Osteoblast (primary cell): Measurements from ENCODE around the gene NSMCE1. TPM values are rescaled to one million over a fixed set of nuclear protein-coding genes. Genes with fewer than 3 reads are reported as not detected.
A peak's percentile ranks its signal among the peaks of the same experiment; 100 is the strongest.

Source experiments
- DNase-seq: peaks from one replicate; pipeline ENCODE4 v3.0.0; 2011; ENCODE audit warnings: low spot score, mixed read lengths; ENCODE audit not compliant: insufficient read length; ENCODE audit errors: missing footprints
- H2AFZ ChIP-seq: 2 replicates; pipeline ENCODE4 v1.6.0; 2011; ENCODE audit warnings: mild to moderate bottlenecking, low read length
- H3K27ac ChIP-seq: 2 replicates; pipeline ENCODE4 v1.5.1; 2011; ENCODE audit warnings: mild to moderate bottlenecking, low read depth, low read length, moderate library complexity
- H3K27me3 ChIP-seq: 2 replicates; pipeline ENCODE4 v1.6.0; 2012; ENCODE audit warnings: mild to moderate bottlenecking, control low read depth, inconsistent platforms, low read length, moderate library complexity; ENCODE audit not compliant: insufficient read depth
- H3K36me3 ChIP-seq: 2 replicates; pipeline ENCODE4 v1.5.1; 2011; ENCODE audit warnings: mild to moderate bottlenecking, low read length, control low read depth, moderate library complexity; ENCODE audit not compliant: insufficient read depth
- H3K4me1 ChIP-seq: 2 replicates; pipeline ENCODE4 v1.5.1; 2011; ENCODE audit warnings: mild to moderate bottlenecking, low read length, control low read depth, moderate library complexity; ENCODE audit not compliant: insufficient read depth
- H3K4me2 ChIP-seq: 2 replicates; pipeline ENCODE4 v1.6.0; 2011; ENCODE audit warnings: mild to moderate bottlenecking, low read length; ENCODE audit not compliant: insufficient read depth
- H3K4me3 ChIP-seq: fragments of 200-600 bp; sonication (generic); 3 replicates; pipeline ENCODE4 v1.5.1; 2012; ENCODE audit warnings: mild to moderate bottlenecking, low read length, inconsistent platforms; ENCODE audit not compliant: insufficient read depth
- H3K79me2 ChIP-seq: 2 replicates; pipeline ENCODE4 v1.6.0; 2012; ENCODE audit warnings: mild to moderate bottlenecking, low read length, control low read depth, inconsistent platforms; ENCODE audit not compliant: insufficient read depth
- H3K9me3 ChIP-seq: 2 replicates; pipeline ENCODE4 v1.5.1; 2011; ENCODE audit warnings: low read depth, low read length, control low read depth
- H4K20me1 ChIP-seq: 2 replicates; pipeline ENCODE4 v1.6.0; 2012; ENCODE audit warnings: mild to moderate bottlenecking, low read length, control low read depth; ENCODE audit not compliant: insufficient read depth
- CTCF ChIP-seq: IDR thresholded peaks from 2 replicates; pipeline ENCODE4 v1.5.1; 2011; ENCODE audit warnings: mild to moderate bottlenecking, low read depth, low read length, moderate library complexity; ENCODE audit errors: extremely low read depth
- total RNA-seq: library from RNA; depleted of rRNA; stranded (reverse); fragments of >200 nt; gene quantifications from 2 replicates; pipeline ENCODE4 v1.2.3, GENCODE V29; 2012

NSMCE1 gene
- total RNA-seq, 1 donor, result 57.9 TPM

- H3K9me3 ChIP-seq, result no peaks in the 10 kb centered on the region
- H3K27ac ChIP-seq, result no peak overlapping the region
- H3K4me3 ChIP-seq, result no peak overlapping the region
- H3K79me2 ChIP-seq, result peaks cover 19% of the 10 kb centered on the region
- no peaks in the 10 kb centered on the region for H3K27me3 ChIP-seq
- no peak for TF ChIP-seq CTCF
- peaks cover 23% of the 10 kb centered on the region for H3K36me3 ChIP-seq
- no peak for DNase-seq
- no peaks in the 10 kb centered on the region for H4K20me1 ChIP-seq
- no peak overlapping the region for H3K4me2 ChIP-seq
- no peak overlapping the region for H2AFZ ChIP-seq
- peaks cover 23% of the 10 kb centered on the region for H3K4me1 ChIP-seq
These were observed 11.3 kb downstream of the NSMCE1 start for GRCh38 chr16:27257271-27257670.

GRCh38 chr16:27256861-27257260 is 11.7 kb downstream of the NSMCE1 start:
- DNase-seq, result no peak
- no peak overlapping the region for H3K4me3 ChIP-seq
- TF ChIP-seq CTCF, result no peak
- H3K27ac ChIP-seq, result no peak overlapping the region
- no peaks in the 10 kb centered on the region for H3K9me3 ChIP-seq
- peaks cover 23% of the 10 kb centered on the region for H3K36me3 ChIP-seq
- H3K27me3 ChIP-seq, result no peaks in the 10 kb centered on the region
- H3K4me2 ChIP-seq, result no peak overlapping the region
- H3K79me2 ChIP-seq, result peaks cover 17% of the 10 kb centered on the region
- H4K20me1 ChIP-seq, result no peaks in the 10 kb centered on the region
- H3K4me1 ChIP-seq, result peaks cover 23% of the 10 kb centered on the region
- H2AFZ ChIP-seq, result no peak overlapping the region

- Histone ChIP-seq H3K4me3 (no peak overlapping the region), H3K27ac (peak overlapping the region; percentile 86), H3K27me3 (no peaks in the 10 kb centered on the region), H3K79me2 (peaks cover 8% of the 10 kb centered on the region), H3K4me1 (peaks cover 26% of the 10 kb centered on the region), H3K36me3 (peaks cover 23% of the 10 kb centered on the region), H3K4me2 (no peak overlapping the region), H3K9me3 (no peaks in the 10 kb centered on the region), H4K20me1 (no peaks in the 10 kb centered on the region), H2AFZ (no peak overlapping the region)
- no peak for TF ChIP-seq CTCF
- DNase-seq, result no peak
These were observed 14.2 kb downstream of the NSMCE1 start for GRCh38 chr16:27254262-27254811.

- Histone ChIP-seq H3K27ac (peak overlapping the region; percentile 86), H3K4me2 (peak overlapping the region; percentile 55), H3K36me3 (peaks cover 23% of the 10 kb centered on the region), H3K4me1 (peaks cover 30% of the 10 kb centered on the region), H3K9me3 (no peaks in the 10 kb centered on the region), H4K20me1 (no peaks in the 10 kb centered on the region), H2AFZ (peak overlapping the region; percentile 30), H3K79me2 (peaks cover 2% of the 10 kb centered on the region), H3K27me3 (no peaks in the 10 kb centered on the region), H3K4me3 (no peak overlapping the region)
- no peak for TF ChIP-seq CTCF
- peak; percentile 81 for DNase-seq
These were observed 15.0 kb downstream of the NSMCE1 start for GRCh38 chr16:27253526-27253930.
